Smooth muscle cell (in vitro differentiated cells): ENCODE data around the gene METTL9. TPM values are rescaled to one million over a fixed set of nuclear protein-coding genes. Genes with fewer than 3 reads are reported as not detected.

Experiments
- DNase-seq: peaks from one replicate; lab custom pipeline; 2025; ENCODE audit not compliant: unreplicated experiment; lab: John Stamatoyannopoulos, UW
- H2AFZ ChIP-seq: fragments of 200-600 bp; sonication (generic); 2 replicates; pipeline ENCODE4 v1.6.0; 2016; ENCODE audit warnings: antibody characterized with exemption, low read depth, mild to moderate bottlenecking
- H3F3A ChIP-seq: fragments of 200-600 bp; sonication (generic); 2 replicates; pipeline ENCODE4 v1.6.0; 2017; ENCODE audit warnings: antibody characterized with exemption, low read depth
- H3K27ac ChIP-seq: fragments of 200-600 bp; sonication (generic); 2 replicates; pipeline ENCODE4 v1.5.1; 2016; ENCODE audit warnings: low read depth, mild to moderate bottlenecking
- H3K27me3 ChIP-seq: fragments of 200-600 bp; sonication (generic); 2 replicates; pipeline ENCODE4 v1.6.1; 2016; ENCODE audit warnings: low read depth, mild to moderate bottlenecking
- H3K36me3 ChIP-seq: fragments of 200-600 bp; sonication (generic); 2 replicates; pipeline ENCODE4 v1.5.1; 2016; ENCODE audit warnings: low read depth
- H3K4me1 ChIP-seq: fragments of 200-600 bp; sonication (generic); 2 replicates; pipeline ENCODE4 v1.5.1; 2016; ENCODE audit warnings: low read depth
- H3K4me2 ChIP-seq: fragments of 200-600 bp; sonication (generic); 2 replicates; pipeline ENCODE4 v1.6.0; 2016; ENCODE audit warnings: mild to moderate bottlenecking
- H3K4me3 ChIP-seq: fragments of 200-600 bp; sonication (generic); 2 replicates; pipeline ENCODE4 v1.5.1; 2016; ENCODE audit warnings: mild to moderate bottlenecking
- H3K79me2 ChIP-seq: fragments of 200-600 bp; sonication (generic); 2 replicates; pipeline ENCODE4 v1.6.0; 2016; ENCODE audit warnings: low read depth, mild to moderate bottlenecking
- H3K9ac ChIP-seq: fragments of 200-600 bp; sonication (generic); 2 replicates; pipeline ENCODE4 v1.6.0; 2016; ENCODE audit warnings: low read depth
- H3K9me3 ChIP-seq: fragments of 200-600 bp; sonication (generic); replicated peaks from 2 replicates; pipeline ENCODE4 v1.5.1; 2016; ENCODE audit warnings: low read depth
- H4K20me1 ChIP-seq: fragments of 200-600 bp; sonication (generic); 2 replicates; pipeline ENCODE4 v1.6.0; 2016; ENCODE audit warnings: low read depth
- CTCF ChIP-seq: fragments of 200-600 bp; sonication (generic); IDR thresholded peaks from 2 replicates; pipeline ENCODE4 v1.5.1; 2017; ENCODE audit warnings: borderline replicate concordance, mild to moderate bottlenecking, antibody characterized with exemption; ENCODE audit not compliant: insufficient read depth, poor library complexity, severe bottlenecking
- WGBS: methylation state at CpG from one replicate; pipeline ENCODE4 v1.1.7; 2016; ENCODE audit warnings: low lambda C conversion rate; 5-methylcytosine and 5-hydroxymethylcytosine counted together
- polyA plus RNA-seq: library from polyadenylated mRNA; unstranded; fragments of >200 nt; fragmentation: Nextera tagmentation; extraction: Ambion mirVana; gene quantifications from 2 replicates; pipeline ENCODE4 v1.2.1, GENCODE V29; 2016
- total RNA-seq: library from RNA; depleted of rRNA; stranded (reverse); fragments of >200 nt; gene quantifications from 2 replicates; pipeline ENCODE4 v1.2.3, GENCODE V29; 2014

The METTL9 gene
- total and polyA plus RNA-seq, 2 experiments from 2014 or later, result 97.5 to 157 TPM

DNA sequence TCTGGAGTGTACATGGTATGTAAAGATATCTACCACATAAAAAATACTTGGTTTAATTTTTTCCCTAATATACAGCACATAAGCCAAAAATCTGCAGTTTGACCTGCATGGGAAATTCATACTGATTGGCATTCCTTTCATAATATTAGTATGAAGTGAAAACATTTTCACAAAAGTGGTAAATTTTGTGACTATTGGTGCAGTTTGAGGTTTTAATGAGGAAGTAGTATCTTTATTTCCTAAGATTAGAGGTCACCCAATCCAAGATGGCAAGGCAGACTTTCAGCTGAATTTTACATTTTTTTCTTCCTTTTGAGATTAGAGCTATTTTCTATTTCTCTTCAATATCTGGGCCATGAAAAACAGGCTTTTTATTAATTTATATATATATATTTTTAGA lies 21.2 kb downstream of the METTL9 start:
- no peak overlapping the region for H3K9ac ChIP-seq

DNA sequence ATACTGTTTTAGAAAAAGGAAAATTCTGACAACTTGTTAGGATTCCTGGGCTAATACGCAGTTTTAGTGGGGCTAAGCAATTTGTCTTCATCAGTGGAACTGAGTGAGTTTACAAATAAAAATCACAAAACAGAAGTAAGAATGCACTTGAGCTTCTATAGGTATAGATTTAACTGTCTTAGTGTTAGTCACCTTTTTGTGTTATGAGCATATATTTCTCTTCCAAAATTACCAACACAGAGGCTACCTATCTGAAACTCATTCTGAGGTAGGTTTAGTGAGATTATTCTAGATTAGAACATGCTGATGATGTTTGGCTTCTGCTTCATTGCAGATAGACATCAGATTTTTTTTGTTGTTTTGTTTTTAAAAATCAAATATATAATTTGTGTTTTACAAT lies 23.2 kb downstream of the METTL9 start:
- Histone ChIP-seq H2AFZ (no peak overlapping the region), H3K4me1 (peaks cover 6% of the 10 kb centered on the region), H3K9ac (no peak overlapping the region), H3K9me3 (no peaks in the 10 kb centered on the region), H3K4me2 (no peak overlapping the region), H3K79me2 (peaks cover 54% of the 10 kb centered on the region), H3K27me3 (no peaks in the 10 kb centered on the region), H4K20me1 (peaks cover 31% of the 10 kb centered on the region), H3F3A (peaks cover 19% of the 10 kb centered on the region), H3K27ac (no peak overlapping the region), H3K4me3 (no peak overlapping the region), H3K36me3 (no peaks in the 10 kb centered on the region)
- no peak for TF ChIP-seq CTCF
- WGBS, result 97% methylated on average over 1 of the region's 1 CpG
- no peak for DNase-seq

More for the DNA sequence above, 21.2 kb downstream of the METTL9 start:
- no peaks in the 10 kb centered on the region for H3K27me3 ChIP-seq
- H2AFZ ChIP-seq, result no peak overlapping the region
- H3K27ac ChIP-seq, result no peak overlapping the region
- H4K20me1 ChIP-seq, result peaks cover 48% of the 10 kb centered on the region
- H3K4me1 ChIP-seq, result no peaks in the 10 kb centered on the region
- H3K9me3 ChIP-seq, result no peaks in the 10 kb centered on the region
- no peak overlapping the region for H3K4me3 ChIP-seq
- no peak for TF ChIP-seq CTCF
- peaks cover 9% of the 10 kb centered on the region for H3F3A ChIP-seq
- no peaks in the 10 kb centered on the region for H3K36me3 ChIP-seq
- H3K4me2 ChIP-seq, result no peak overlapping the region
- no peak for DNase-seq
- peaks cover 73% of the 10 kb centered on the region for H3K79me2 ChIP-seq

- no peaks in the 10 kb centered on the region for H3K27me3 ChIP-seq
- H3K27ac ChIP-seq, result peak overlapping the region; percentile 96
- H3K4me3 ChIP-seq, result no peak overlapping the region
- H3K4me2 ChIP-seq, result no peak overlapping the region
- H3K36me3 ChIP-seq, result peaks cover 3% of the 10 kb centered on the region
- peaks cover 23% of the 10 kb centered on the region for H3F3A ChIP-seq
- peaks cover 29% of the 10 kb centered on the region for H3K79me2 ChIP-seq
- 71% methylated on average over 1 of the region's 1 CpG for WGBS
- H3K9me3 ChIP-seq, result no peaks in the 10 kb centered on the region
- DNase-seq, result no peak
- no peak overlapping the region for H3K9ac ChIP-seq
- peaks cover 15% of the 10 kb centered on the region for H4K20me1 ChIP-seq
- H2AFZ ChIP-seq, result no peak overlapping the region
- TF ChIP-seq CTCF, result no peak
- peaks cover 6% of the 10 kb centered on the region for H3K4me1 ChIP-seq
These were observed 25.6 kb downstream of the METTL9 start for GRCh38 chr16:21625026-21625425.

DNA sequence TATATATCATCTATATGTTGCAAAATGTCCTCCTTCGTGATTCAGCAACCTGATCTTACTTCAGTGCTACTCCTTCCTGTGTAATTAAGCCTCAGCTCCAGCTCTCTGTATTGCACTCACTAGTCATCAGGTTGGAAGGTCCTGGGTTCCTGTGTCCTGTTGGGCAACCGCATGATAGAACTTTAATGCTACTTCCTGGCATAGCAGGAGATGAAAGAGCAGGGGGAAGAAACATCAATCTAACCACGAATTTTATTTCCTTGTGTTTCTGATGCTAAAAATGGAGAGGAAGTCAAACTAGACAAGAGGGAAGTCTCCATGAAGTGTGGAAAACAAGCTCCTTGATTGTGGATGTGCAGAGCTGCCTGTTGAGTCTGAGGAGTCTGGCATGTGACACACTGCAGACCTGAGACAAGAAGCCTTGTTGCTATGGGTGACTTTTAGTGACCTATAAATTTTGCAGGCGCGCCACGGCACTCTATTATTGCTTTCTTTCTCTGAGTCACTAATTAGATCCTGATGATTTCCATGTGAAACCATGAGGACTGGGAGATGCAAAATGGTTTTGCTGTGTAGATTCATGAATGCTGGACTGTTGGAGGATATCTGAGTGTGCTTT lies 27.4 kb downstream of the METTL9 start:
- Histone ChIP-seq H3K4me1 (peaks cover 6% of the 10 kb centered on the region), H3K4me2 (peak overlapping the region; percentile 78), H3K27me3 (no peaks in the 10 kb centered on the region), H3K36me3 (peaks cover 3% of the 10 kb centered on the region), H4K20me1 (peaks cover 3% of the 10 kb centered on the region), H3K9ac (peak overlapping the region; percentile 79), H3K27ac (peak overlapping the region; percentile 96), H3K4me3 (peak overlapping the region; percentile 23), H3K9me3 (no peaks in the 10 kb centered on the region), H3F3A (peaks cover 23% of the 10 kb centered on the region), H2AFZ (no peak overlapping the region), H3K79me2 (peaks cover 15% of the 10 kb centered on the region)
- peak; percentile 15 for DNase-seq
- TF ChIP-seq CTCF, result no peak
- 10% methylated on average over 6 of the region's 6 CpGs for WGBS
